HG03159 (cell line): Measurements from ENCODE around the gene PAPPA2.
A peak's percentile ranks its signal among the peaks of the same experiment; 100 is the strongest.

Experiments used
- ATAC-seq: cut with Tn5 transposase; IDR thresholded peaks from one replicate; pipeline ENCODE4 v1.9.1; 2021; ENCODE audit warnings: mild to moderate bottlenecking, moderate library complexity; ENCODE audit not compliant: unreplicated experiment

Gene PAPPA2

GRCh38 chr1:176499671-176500070 is 36.7 kb downstream of the PAPPA2 start:
- no peak for ATAC-seq

GRCh38 chr1:176501599-176501998 is 38.6 kb downstream of the PAPPA2 start:
- no peak for ATAC-seq

- no peak for ATAC-seq
These were observed 42.0 kb downstream of the PAPPA2 start for GRCh38 chr1:176504848-176505553.

GRCh38 chr1:176512966-176513365 is 50.0 kb downstream of the PAPPA2 start:
- no peak for ATAC-seq

GRCh38 chr1:176515310-176515709 is 52.3 kb downstream of the PAPPA2 start:
- no peak for ATAC-seq

GRCh38 chr1:176517484-176517883 is 54.5 kb downstream of the PAPPA2 start:
- peak; percentile 70 for ATAC-seq

GRCh38 chr1:176521211-176521610 is 58.2 kb downstream of the PAPPA2 start:
- ATAC-seq = no peak

GRCh38 chr1:176522310-176522845 is 59.4 kb downstream of the PAPPA2 start:
- no peak for ATAC-seq

- ATAC-seq = no peak
These were observed 66.6 kb downstream of the PAPPA2 start for GRCh38 chr1:176529395-176530090.

- no peak for ATAC-seq
These were observed 68.1 kb downstream of the PAPPA2 start for GRCh38 chr1:176531036-176531435.

GRCh38 chr1:176531921-176532897 is 69.2 kb downstream of the PAPPA2 start:
- ATAC-seq = no peak

- no peak for ATAC-seq
These were observed 70.0 kb downstream of the PAPPA2 start for GRCh38 chr1:176533020-176533419.

GRCh38 chr1:176536588-176536987 is 73.6 kb downstream of the PAPPA2 start:
- no peak for ATAC-seq

GRCh38 chr1:176539018-176539417 is 76.0 kb downstream of the PAPPA2 start:
- ATAC-seq = no peak

- ATAC-seq = no peak
These were observed 77.5 kb downstream of the PAPPA2 start for GRCh38 chr1:176540428-176540827.

- ATAC-seq = no peak
These were observed 78.7 kb downstream of the PAPPA2 start for GRCh38 chr1:176541663-176542062.

GRCh38 chr1:176542352-176542751 is 79.4 kb downstream of the PAPPA2 start:
- ATAC-seq = no peak

- ATAC-seq = no peak
These were observed 80.6 kb downstream of the PAPPA2 start for GRCh38 chr1:176543360-176544129.

- no peak for ATAC-seq
These were observed 82.2 kb downstream of the PAPPA2 start for GRCh38 chr1:176545034-176545639.

- no peak for ATAC-seq
These were observed 83.8 kb downstream of the PAPPA2 start for GRCh38 chr1:176546825-176547224.
